DND-41 (cell line): ENCODE data around the gene CCDC51.

Source experiments
- ATAC-seq: fragments of 200-7000 bp; cut with Tn5 transposase; 3 replicates; pipeline ENCODE4 v1.9.1; 2021; ENCODE audit warnings: low read depth; ENCODE audit not compliant: insufficient read depth
- DNase-seq: peaks from one replicate; pipeline ENCODE4 v3.0.0-alpha.2; 2020
- H2AFZ ChIP-seq: 2 replicates; pipeline ENCODE4 v1.6.0; 2012; ENCODE audit warnings: low read depth, low read length
- H3K27ac ChIP-seq: 2 replicates; pipeline ENCODE4 v1.5.1; 2012; ENCODE audit warnings: low read length, inconsistent platforms
- H3K27me3 ChIP-seq: fragments of 200-600 bp; sonication (generic); 2 replicates; pipeline ENCODE4 v1.6.0; 2012; ENCODE audit warnings: low read length, mild to moderate bottlenecking, inconsistent platforms; ENCODE audit not compliant: insufficient read depth, poor library complexity
- H3K36me3 ChIP-seq: 2 replicates; pipeline ENCODE4 v1.5.1; 2012; ENCODE audit warnings: low read length, inconsistent platforms; ENCODE audit not compliant: insufficient read depth
- H3K4me1 ChIP-seq: 2 replicates; pipeline ENCODE4 v1.5.1; 2012; ENCODE audit warnings: mild to moderate bottlenecking, low read length; ENCODE audit not compliant: insufficient read depth
- H3K4me2 ChIP-seq: 2 replicates; pipeline ENCODE4 v1.6.0; 2012; ENCODE audit warnings: mild to moderate bottlenecking, moderate library complexity, low read length, inconsistent platforms; ENCODE audit not compliant: insufficient read depth
- H3K4me3 ChIP-seq, 2 experiments: fragments of 200-600 bp in 1 of 2; shearing (Covaris generic) in 1 of 2; 2 replicates each; pipeline ENCODE4 v1.5.1; 2012 to 2016; ENCODE audit warnings: inconsistent platforms in 2 of 2, low read length in 2 of 2, mild to moderate bottlenecking in 2 of 2, low read depth in 1 of 2, moderate library complexity in 1 of 2
- H3K79me2 ChIP-seq: 2 replicates; pipeline ENCODE4 v1.6.0; 2012; ENCODE audit warnings: low read length, inconsistent platforms; ENCODE audit not compliant: insufficient read depth
- H3K9ac ChIP-seq: 2 replicates; pipeline ENCODE4 v1.6.0; 2012; ENCODE audit warnings: low read depth, mild to moderate bottlenecking, inconsistent platforms, low read length, moderate library complexity
- H3K9me3 ChIP-seq: 2 replicates; pipeline ENCODE4 v1.5.1; 2012; ENCODE audit warnings: low read length, moderate library complexity, mild to moderate bottlenecking, inconsistent platforms; ENCODE audit not compliant: insufficient read depth, severe bottlenecking
- H4K20me1 ChIP-seq: 2 replicates; pipeline ENCODE4 v1.6.0; 2012; ENCODE audit warnings: low read length; ENCODE audit not compliant: insufficient read depth
- CTCF ChIP-seq: IDR thresholded peaks from 2 replicates; pipeline ENCODE4 v1.5.1; 2012; ENCODE audit warnings: borderline replicate concordance, low read length, moderate library complexity, mild to moderate bottlenecking; ENCODE audit not compliant: poor library complexity, severe bottlenecking; ENCODE audit errors: extremely low read depth
- EZH2 ChIP-seq: IDR thresholded peaks from 3 replicates; pipeline ENCODE4 v1.6.1; 2012; ENCODE audit warnings: borderline replicate concordance, low read depth, mild to moderate bottlenecking, moderate library complexity, low read length, inconsistent platforms; ENCODE audit not compliant: severe bottlenecking

The CCDC51 gene

GRCh38 chr3:48469046-48469915, 29.4 kb upstream of the CCDC51 start:
- DNase-seq (no peak), ATAC-seq (no peak)
- Histone ChIP-seq H3K9me3 (no peaks in the 10 kb centered on the region), H4K20me1 (peaks cover 24% of the 10 kb centered on the region; the same call in 1 of the 2 replicates), H3K4me2 (peak overlapping the region; percentile 35), H2AFZ (no peak overlapping the region), H3K27me3 (no peaks in the 10 kb centered on the region), H3K36me3 (peaks cover 49% of the 10 kb centered on the region), H3K4me1 (peaks cover 78% of the 10 kb centered on the region), H3K4me3 (no peak overlapping the region), H3K79me2 (peaks cover 69% of the 10 kb centered on the region), H3K9ac (peak overlapping the region; percentile 20; the same call in 1 of the 2 replicates), H3K27ac (peak overlapping the region; percentile 43; the same call in 1 of the 2 replicates)
- TF ChIP-seq EZH2, result no peak
- TF ChIP-seq CTCF, result no peak

- DNase-seq, result no peak
- no peak overlapping the region for H3K27ac ChIP-seq
- peaks cover 74% of the 10 kb centered on the region for H3K4me1 ChIP-seq
- H3K4me2 ChIP-seq, result peak overlapping the region; percentile 84; the same call in 1 of the 2 replicates
- no peaks in the 10 kb centered on the region for H3K9me3 ChIP-seq
- H3K4me3 ChIP-seq, result no peak overlapping the region
- no peak overlapping the region for H3K9ac ChIP-seq
- H3K36me3 ChIP-seq, result peaks cover 49% of the 10 kb centered on the region
- H3K79me2 ChIP-seq, result peaks cover 69% of the 10 kb centered on the region
- TF ChIP-seq EZH2 (no peak), CTCF (no peak)
- peaks cover 24% of the 10 kb centered on the region; the same call in 1 of the 2 replicates for H4K20me1 ChIP-seq
- no peaks in the 10 kb centered on the region for H3K27me3 ChIP-seq
- no peak for ATAC-seq
- no peak overlapping the region for H2AFZ ChIP-seq
These were observed 28.4 kb upstream of the CCDC51 start for GRCh38 chr3:48468329-48468731.

DNA sequence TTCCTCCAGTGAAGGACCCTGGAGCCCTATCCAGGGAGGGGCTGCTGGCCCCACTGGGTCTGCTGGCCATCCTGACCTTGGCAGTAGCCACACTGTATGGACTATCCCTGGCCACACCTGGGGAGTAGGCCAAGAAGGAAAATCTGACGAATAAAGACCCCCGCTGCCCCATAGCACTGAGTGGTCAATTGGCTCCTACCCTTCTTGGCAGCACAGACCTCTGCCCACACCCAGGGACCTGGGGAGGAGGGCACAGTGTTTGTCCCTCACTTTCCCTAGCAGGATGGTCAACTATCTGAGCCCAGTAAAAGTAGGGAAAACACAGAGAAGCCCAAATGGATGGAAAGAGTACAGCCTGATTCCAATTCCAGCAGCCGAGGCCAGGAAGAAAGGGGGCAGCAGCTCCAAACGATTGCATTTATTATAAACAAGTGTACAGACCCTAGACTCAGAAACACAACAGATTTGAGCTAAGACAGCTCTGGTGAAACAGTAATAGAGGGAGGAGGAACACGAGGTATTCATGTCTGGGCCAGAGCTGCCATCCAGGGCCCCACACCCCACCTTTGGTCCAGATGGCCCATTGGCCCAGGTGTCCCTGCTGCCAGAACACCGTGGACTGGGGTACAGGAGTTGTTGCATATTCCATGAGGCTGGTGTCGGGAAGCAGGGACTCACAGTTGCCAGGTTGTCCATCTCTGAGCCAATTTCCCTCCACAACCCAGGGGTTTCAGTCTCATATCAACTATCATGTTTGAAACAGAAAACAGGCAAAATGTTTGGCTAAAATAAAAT, 27.8 kb upstream of the CCDC51 start:
- ATAC-seq, result no peak
- Histone ChIP-seq H3K4me1 (peaks cover 71% of the 10 kb centered on the region), H3K4me3 (peak overlapping the region in 1 of 2 experiments; percentile 67; a peak in 2 of 4 replicates), H2AFZ (no peak overlapping the region), H3K36me3 (peaks cover 49% of the 10 kb centered on the region), H3K9me3 (no peaks in the 10 kb centered on the region), H3K4me2 (peak overlapping the region; percentile 84), H3K9ac (peak overlapping the region; percentile 68), H3K27ac (peak overlapping the region; percentile 89), H3K79me2 (peaks cover 67% of the 10 kb centered on the region), H4K20me1 (peaks cover 24% of the 10 kb centered on the region; the same call in 1 of the 2 replicates), H3K27me3 (no peaks in the 10 kb centered on the region)
- DNase-seq, result no peak
- no peak for TF ChIP-seq EZH2
- peak; percentile 3 for TF ChIP-seq CTCF
